HepG2 (cell line): Measurements from ENCODE around the gene DSG4. TPM values are rescaled to one million over a fixed set of nuclear protein-coding genes. Genes with fewer than 3 reads are reported as not detected.
"Not testable (repeated sequence)": the region's sequence is repeated elsewhere in the genome, so short reads cannot be mapped to it uniquely, and the experiment has no call there.

Source experiments
- ATAC-seq: fragments of 200-7000 bp; cut with Tn5 transposase; 3 replicates; pipeline ENCODE4 v1.9.1; 2020; ENCODE audit warnings: mild to moderate bottlenecking, moderate library complexity
- BruUV-seq: library from RNA; stranded (reverse); fragments of 400-500 nt; replicated peaks from 2 replicates; lab custom pipeline; 2021; lab: Mats Ljungman, UMichigan
- CTCF ChIA-PET: fragments of 300-600 bp; formaldehyde crosslinking; extraction: SDS; loops from one replicate; lab custom pipeline; 2021; ENCODE audit warnings: low total read pairs, inconsistent platforms, low intra/inter-chr PET ratio; lab: Yijun Ruan, JAX
- POLR2A ChIA-PET: fragments of 350-600 bp; sonication (Branson Sonifier 250); formaldehyde crosslinking; loops from one replicate; lab custom pipeline; 2020; ENCODE audit warnings: antibody characterized with exemption, inconsistent platforms; lab: Yijun Ruan, JAX
- DNase-seq: peaks from one replicate; pipeline ENCODE4 v3.0.0-alpha.2; 2015; ENCODE audit warnings: low spot score
- FAIRE-seq: peaks from 3 replicates; lab custom pipeline; 2011; peaks lifted over from hg19 to GRCh38; lab: Jason Lieb, UNC
- H2AFZ ChIP-seq: one replicate; pipeline ENCODE4 v1.6.1; 2011; ENCODE audit warnings: low read length, inconsistent platforms
- H3K27ac ChIP-seq: fragments of 300-600 bp; 3 replicates; pipeline ENCODE4 v1.8.0; 2011; ENCODE audit warnings: mixed run types, mild to moderate bottlenecking, mixed read lengths, low read length, inconsistent platforms; ENCODE audit not compliant: insufficient read depth; ENCODE audit errors: extremely low read length
- H3K27me3 ChIP-seq, 2 experiments: fragments of 200-600 bp in 1 of 2; 2 replicates in 1 of 2; 3 replicates in 1 of 2; pipeline versions ENCODE4 v1.6.0 to v1.8.0; 2011; ENCODE audit warnings: low read length in 2 of 2, mild to moderate bottlenecking in 2 of 2, moderate library complexity in 2 of 2, inconsistent platforms in 1 of 2; ENCODE audit not compliant: insufficient read depth in 2 of 2, control insufficient read depth in 1 of 2
- H3K36me3 ChIP-seq, 2 experiments: fragments of 200-600 bp in 1 of 2; replicated peaks in 1 of 2; 2 replicates in 1 of 2; 3 replicates in 1 of 2; pipeline versions ENCODE4 v1.5.1 to v1.8.0; 2011; ENCODE audit warnings: low read length in 2 of 2, inconsistent platforms in 1 of 2; ENCODE audit not compliant: insufficient read depth in 2 of 2, control insufficient read depth in 1 of 2
- H3K4me1 ChIP-seq: 2 replicates; pipeline ENCODE4 v1.5.1; 2012; ENCODE audit warnings: low read length, inconsistent platforms; ENCODE audit not compliant: insufficient read depth
- H3K4me2 ChIP-seq: 2 replicates; pipeline ENCODE4 v1.6.0; 2011; ENCODE audit warnings: low read depth, low read length, inconsistent platforms
- H3K4me3 ChIP-seq, 3 experiments: fragments of 200-600 bp in 1 of 3; sonication (generic), shearing (Covaris generic) in 1 of 3; replicated peaks in 1 of 3; 2 replicates each; pipeline ENCODE4 v1.5.1; 2011 to 2016; ENCODE audit warnings: low read length in 3 of 3, inconsistent platforms in 2 of 3, low read depth in 2 of 3, mild to moderate bottlenecking in 2 of 3, control low read depth in 1 of 3, mixed read lengths in 1 of 3; ENCODE audit not compliant: insufficient read depth in 1 of 3
- H3K79me2 ChIP-seq: one replicate; pipeline ENCODE4 v1.6.1; 2011; ENCODE audit warnings: low read length, inconsistent platforms; ENCODE audit not compliant: insufficient read depth
- H3K9ac ChIP-seq: 2 replicates; pipeline ENCODE4 v1.6.0; 2011; ENCODE audit warnings: mild to moderate bottlenecking, low read depth, low read length, inconsistent platforms; ENCODE audit not compliant: insufficient read depth
- H3K9me3 ChIP-seq: 2 replicates; pipeline ENCODE4 v1.5.1; 2012; ENCODE audit warnings: mild to moderate bottlenecking, low read length
- H4K20me1 ChIP-seq: 2 replicates; pipeline ENCODE4 v1.6.0; 2011; ENCODE audit warnings: inconsistent platforms, mild to moderate bottlenecking, low read length, moderate library complexity; ENCODE audit not compliant: insufficient read depth
- ETV5 ChIP-seq: IDR thresholded peaks from 2 replicates; pipeline ENCODE4 v1.6.1; 2018; ENCODE audit warnings: missing biosample characterization, missing genetic modification reagents, inconsistent platforms, borderline replicate concordance
- FOXA1 ChIP-seq, 2 experiments: fragments of 450-650 bp in 1 of 2; sonication (generic) in 1 of 2; formaldehyde crosslinking in 1 of 2; IDR thresholded peaks; 2 replicates each; pipeline versions ENCODE4 v1.4.0 to v1.6.1; 2016 to 2020; ENCODE audit warnings: missing genetic modification reagents in 1 of 2
- FOXA3 ChIP-seq: IDR thresholded peaks from 2 replicates; pipeline ENCODE4 v1.6.1; 2016; ENCODE audit warnings: missing genetic modification reagents, missing compliant biosample characterization
- FOXK1 ChIP-seq: sonication (generic); formaldehyde crosslinking; IDR thresholded peaks from 2 replicates; pipeline ENCODE4 v1.4.0; 2020; ENCODE audit warnings: low read depth, missing genetic modification reagents, borderline replicate concordance
- HOXA3 ChIP-seq: sonication (generic); formaldehyde crosslinking; IDR thresholded peaks from 2 replicates; pipeline ENCODE4 v1.5.0; 2020; ENCODE audit warnings: missing genetic modification reagents
- NPAS2 ChIP-seq: sonication (generic); formaldehyde crosslinking; IDR thresholded peaks from 2 replicates; pipeline ENCODE4 v1.8.0; 2022; ENCODE audit warnings: mild to moderate bottlenecking, missing genetic modification reagents, borderline replicate concordance
- YY1 ChIP-seq: IDR thresholded peaks from 2 replicates; pipeline ENCODE4 v1.6.1; 2011; ENCODE audit warnings: low read length, low read depth, moderate library complexity, mild to moderate bottlenecking; ENCODE audit not compliant: insufficient read depth, insufficient replicate concordance
- WGBS: methylation state at CpG from one replicate; pipeline ENCODE4 v1.1.6; 2017; ENCODE audit warnings: low lambda C conversion rate; 5-methylcytosine and 5-hydroxymethylcytosine counted together
- in situ Hi-C: cut with HindIII; loops from 2 replicates; pipeline ENCODE4 v1.10.0; 2017; ENCODE audit warnings: low pct_unique_long_range_greater_than_20kb; ENCODE audit not compliant: extremely low pct_ligation_motif_present
- intact Hi-C: fragments of 100-400 bp; cut with micrococcal nuclease; formaldehyde crosslinking; loops from one replicate; pipeline ENCODE4 v1.10.0; 2022; ENCODE audit not compliant: unreplicated experiment
- polyA plus RNA-seq, 8 experiments: library from polyadenylated mRNA; depleted of rRNA in 3 of 8; stranded (reverse) in 7 of 8; unstranded in 1 of 8; fragments of >200 nt; fragmentation: Illumina TruSeq in 4 of 8; extraction: Trizol in 4 of 8; gene quantifications; 2 replicates each; pipeline versions ENCODE4 v1.2.1 to v1.2.3, GENCODE V29; 2011 to 2016; ENCODE audit warnings: low read depth in 4 of 8, missing spikeins in 1 of 8, mixed read lengths in 1 of 8; ENCODE audit not compliant: insufficient read depth in 1 of 8
- total RNA-seq, 5 experiments: library from RNA; depleted of rRNA; stranded (reverse); fragments of >200 nt; fragmentation: Illumina TruSeq; extraction: Trizol; gene quantifications; 2 replicates each; pipeline ENCODE4 v1.2.3, GENCODE V29; 2016; ENCODE audit warnings: low read depth in 1 of 5
- TF ChIP-seq, protein P1 (sequence below): IDR thresholded peaks from 2 replicates; pipeline ENCODE4 v1.4.0; 2020; ENCODE audit warnings: mild to moderate bottlenecking, missing genetic modification reagents
- TF ChIP-seq, protein P2 (sequence below): IDR thresholded peaks from 2 replicates; pipeline ENCODE4 v1.6.1; 2016; ENCODE audit warnings: mild to moderate bottlenecking

Gene DSG4
- total and polyA plus RNA-seq, 2 of the 13 experiments (the other 11 are each of a cell fraction or from before 2014, with no cell fraction given), result 0.07 TPM; not detected in 1

DNA sequence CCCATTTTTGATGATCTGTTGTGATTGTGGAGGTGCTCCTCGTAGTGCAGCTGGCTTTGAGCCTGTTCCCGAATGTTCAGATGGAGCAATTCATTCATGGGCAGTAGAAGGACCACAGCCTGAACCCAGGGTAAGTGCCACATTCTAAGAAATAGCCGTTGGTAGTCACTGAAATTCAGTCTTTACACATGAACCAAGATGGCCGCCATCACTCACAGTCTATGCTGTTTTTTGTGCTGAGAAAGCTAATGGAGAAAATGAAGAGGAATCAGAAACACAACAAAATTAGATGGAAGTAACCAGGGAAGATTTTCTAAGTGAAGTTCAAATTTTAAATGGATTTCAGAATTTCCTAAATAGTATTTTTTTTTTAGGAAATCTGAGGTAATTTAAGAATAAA is 33.1 kb upstream of the DSG4 start:
- BruUV-seq, result no TSS peak
- in situ Hi-C loops, result no loop called here
- ChIA-PET CTCF (no interaction called here), POLR2A (no interaction called here)
- Histone ChIP-seq H4K20me1 (no peaks in the 10 kb centered on the region), H3K4me1 (no peaks in the 10 kb centered on the region), H3K9me3 (no peaks in the 10 kb centered on the region), H3K4me3 (no peak overlapping the region), H3K36me3 (no peaks in the 10 kb centered on the region), H3K9ac (no peak overlapping the region), H3K4me2 (peak overlapping the region; percentile 36; the same call in 1 of the 2 replicates), H3K79me2 (no peaks in the 10 kb centered on the region), H2AFZ (no peak overlapping the region), H3K27ac (no peak overlapping the region), H3K27me3 (no peaks in the 10 kb centered on the region)
- intact Hi-C loops, result no loop called here
- no peak for FAIRE-seq
- no peak for ATAC-seq
- TF ChIP-seq NPAS2 (CRISPR knock-in tag), result no peak
- peak; percentile 46 for TF ChIP-seq YY1
- DNase-seq, result no peak
- 15% methylated on average over 4 of the region's 4 CpGs for WGBS

DNA sequence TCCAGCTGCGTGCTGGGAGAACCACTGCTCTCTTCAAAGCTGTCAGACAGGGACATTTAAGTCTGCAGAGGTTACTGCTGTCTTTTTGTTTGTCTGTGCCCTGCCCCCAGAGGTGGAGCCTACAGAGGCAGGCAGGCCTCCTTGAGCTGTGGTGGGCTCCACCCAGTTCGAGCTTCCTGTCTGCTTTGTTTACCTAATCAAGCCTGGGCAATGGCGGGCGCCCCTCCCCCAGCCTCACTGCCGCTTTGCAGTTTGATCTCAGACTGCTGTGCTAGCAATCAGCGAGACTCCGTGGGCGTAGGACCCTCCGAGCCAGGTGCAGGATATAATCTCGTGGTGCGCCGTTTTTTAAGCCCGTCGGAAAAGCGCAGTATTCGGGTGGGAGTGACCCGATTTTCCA is 23.2 kb upstream of the DSG4 start:
- POLR2A ChIA-PET; H3K36me3 ChIP-seq; H3K4me1 ChIP-seq; ATAC-seq; BruUV-seq; H3K27ac ChIP-seq; H3K9me3 ChIP-seq; H3K79me2 ChIP-seq; intact Hi-C loops; in situ Hi-C loops; DNase-seq; H3K9ac ChIP-seq; CTCF ChIA-PET; H3K27me3 ChIP-seq; H4K20me1 ChIP-seq; H2AFZ ChIP-seq; FAIRE-seq; H3K4me2 ChIP-seq; H3K4me3 ChIP-seq; TF ChIP-seq FOXA1 (IDR thresholded peaks at IDR 0.05): not testable (repeated sequence)
- 27% methylated on average over 10 of the region's 17 CpGs for WGBS
- TF ChIP-seq, protein P1, sequence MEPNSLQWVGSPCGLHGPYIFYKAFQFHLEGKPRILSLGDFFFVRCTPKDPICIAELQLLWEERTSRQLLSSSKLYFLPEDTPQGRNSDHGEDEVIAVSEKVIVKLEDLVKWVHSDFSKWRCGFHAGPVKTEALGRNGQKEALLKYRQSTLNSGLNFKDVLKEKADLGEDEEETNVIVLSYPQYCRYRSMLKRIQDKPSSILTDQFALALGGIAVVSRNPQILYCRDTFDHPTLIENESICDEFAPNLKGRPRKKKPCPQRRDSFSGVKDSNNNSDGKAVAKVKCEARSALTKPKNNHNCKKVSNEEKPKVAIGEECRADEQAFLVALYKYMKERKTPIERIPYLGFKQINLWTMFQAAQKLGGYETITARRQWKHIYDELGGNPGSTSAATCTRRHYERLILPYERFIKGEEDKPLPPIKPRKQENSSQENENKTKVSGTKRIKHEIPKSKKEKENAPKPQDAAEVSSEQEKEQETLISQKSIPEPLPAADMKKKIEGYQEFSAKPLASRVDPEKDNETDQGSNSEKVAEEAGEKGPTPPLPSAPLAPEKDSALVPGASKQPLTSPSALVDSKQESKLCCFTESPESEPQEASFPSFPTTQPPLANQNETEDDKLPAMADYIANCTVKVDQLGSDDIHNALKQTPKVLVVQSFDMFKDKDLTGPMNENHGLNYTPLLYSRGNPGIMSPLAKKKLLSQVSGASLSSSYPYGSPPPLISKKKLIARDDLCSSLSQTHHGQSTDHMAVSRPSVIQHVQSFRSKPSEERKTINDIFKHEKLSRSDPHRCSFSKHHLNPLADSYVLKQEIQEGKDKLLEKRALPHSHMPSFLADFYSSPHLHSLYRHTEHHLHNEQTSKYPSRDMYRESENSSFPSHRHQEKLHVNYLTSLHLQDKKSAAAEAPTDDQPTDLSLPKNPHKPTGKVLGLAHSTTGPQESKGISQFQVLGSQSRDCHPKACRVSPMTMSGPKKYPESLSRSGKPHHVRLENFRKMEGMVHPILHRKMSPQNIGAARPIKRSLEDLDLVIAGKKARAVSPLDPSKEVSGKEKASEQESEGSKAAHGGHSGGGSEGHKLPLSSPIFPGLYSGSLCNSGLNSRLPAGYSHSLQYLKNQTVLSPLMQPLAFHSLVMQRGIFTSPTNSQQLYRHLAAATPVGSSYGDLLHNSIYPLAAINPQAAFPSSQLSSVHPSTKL (CRISPR knock-in tag), result peak; percentile 56
- TF ChIP-seq, protein P2, sequence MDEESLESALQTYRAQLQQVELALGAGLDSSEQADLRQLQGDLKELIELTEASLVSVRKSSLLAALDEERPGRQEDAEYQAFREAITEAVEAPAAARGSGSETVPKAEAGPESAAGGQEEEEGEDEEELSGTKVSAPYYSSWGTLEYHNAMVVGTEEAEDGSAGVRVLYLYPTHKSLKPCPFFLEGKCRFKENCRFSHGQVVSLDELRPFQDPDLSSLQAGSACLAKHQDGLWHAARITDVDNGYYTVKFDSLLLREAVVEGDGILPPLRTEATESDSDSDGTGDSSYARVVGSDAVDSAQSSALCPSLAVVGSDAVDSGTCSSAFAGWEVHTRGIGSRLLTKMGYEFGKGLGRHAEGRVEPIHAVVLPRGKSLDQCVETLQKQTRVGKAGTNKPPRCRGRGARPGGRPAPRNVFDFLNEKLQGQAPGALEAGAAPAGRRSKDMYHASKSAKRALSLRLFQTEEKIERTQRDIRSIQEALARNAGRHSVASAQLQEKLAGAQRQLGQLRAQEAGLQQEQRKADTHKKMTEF (CRISPR knock-in tag), result peak; percentile 20; the same call in 1 of the 2 replicates
- TF ChIP-seq FOXA1 (CRISPR knock-in tag; IDR thresholded peaks at IDR 0.05), result peak; percentile 60
- TF ChIP-seq HOXA3 (CRISPR knock-in tag), result 0 out of 2 replicates have a peak, but pooled peaks have one; percentile 21
- 0 out of 2 replicates have a peak, but pooled peaks have one; percentile 24 for TF ChIP-seq FOXK1 (CRISPR knock-in tag)
- 0 out of 2 replicates have a peak, but pooled peaks have one; percentile 33 for TF ChIP-seq ETV5 (CRISPR knock-in tag)
- peak; percentile 46 for TF ChIP-seq FOXA3 (CRISPR knock-in tag)
